SK-N-SH (cell line): ENCODE data around the gene ROMO1. TPM values are rescaled to one million over a fixed set of nuclear protein-coding genes. Genes with fewer than 3 reads are reported as not detected.

Experiments
- CTCF ChIA-PET: fragments of 300-600, 350-600 bp; formaldehyde crosslinking; extraction: SDS; loops from one replicate; lab custom pipeline; 2021; lab: Yijun Ruan, JAX
- POLR2A ChIA-PET: fragments of 350-600 bp; sonication (Branson Sonifier 250); formaldehyde crosslinking; extraction: SDS; loops from one replicate; lab custom pipeline; 2020; ENCODE audit warnings: antibody characterized with exemption, inconsistent platforms; lab: Yijun Ruan, JAX
- DNase-seq: peaks from one replicate; pipeline ENCODE4 v3.0.0; 2012
- H2AFZ ChIP-seq: fragments of 200-600 bp; sonication (generic); 2 replicates; pipeline ENCODE4 v1.8.1; 2016; ENCODE audit warnings: antibody characterized with exemption, mild to moderate bottlenecking, low read depth
- H3F3A ChIP-seq: fragments of 200-600 bp; sonication (generic); replicated peaks from 2 replicates; pipeline ENCODE3; 2016; ENCODE audit warnings: antibody characterized with exemption, mild to moderate bottlenecking; ENCODE audit not compliant: insufficient read depth
- H3K27ac ChIP-seq, 2 experiments: fragments of 200-500 bp in 1 of 2; fragments of 200-600 bp in 1 of 2; sonication (Bioruptor generic) in 1 of 2; sonication (generic), shearing (Covaris generic) in 1 of 2; 2 replicates each; pipeline versions ENCODE4 v1.5.1 to v1.6.1; 2014 to 2016; ENCODE audit warnings: low read depth in 2 of 2, inconsistent platforms in 1 of 2, low read length in 1 of 2, mild to moderate bottlenecking in 1 of 2, mixed read lengths in 1 of 2
- H3K27me3 ChIP-seq: fragments of 200-600 bp; sonication (generic), shearing (Covaris generic); 2 replicates; pipeline ENCODE4 v1.6.1; 2016; ENCODE audit warnings: mixed run types; ENCODE audit not compliant: insufficient read depth
- H3K36me3 ChIP-seq, 2 experiments: fragments of 200-500 bp in 1 of 2; fragments of 200-600 bp in 1 of 2; sonication (Bioruptor generic) in 1 of 2; sonication (generic) in 1 of 2; replicated peaks in 1 of 2; 2 replicates each; pipeline versions ENCODE3 to v1.5.1; 2014 to 2016; ENCODE audit warnings: low read length in 1 of 2, mild to moderate bottlenecking in 1 of 2; ENCODE audit not compliant: insufficient read depth in 2 of 2, control insufficient read depth in 1 of 2
- H3K4me1 ChIP-seq, 2 experiments: fragments of 200-500 bp in 1 of 2; fragments of 200-600 bp in 1 of 2; sonication (Bioruptor generic) in 1 of 2; sonication (generic), shearing (Covaris generic) in 1 of 2; 2 replicates each; pipeline versions ENCODE4 v1.5.1 to v1.6.1; 2014 to 2016; ENCODE audit warnings: low read depth in 1 of 2, low read length in 1 of 2, mixed run types in 1 of 2; ENCODE audit not compliant: insufficient read depth in 2 of 2, control insufficient read depth in 1 of 2
- H3K4me2 ChIP-seq: fragments of 200-600 bp; sonication (generic), shearing (Covaris generic); 2 replicates; pipeline ENCODE4 v1.6.1; 2017; ENCODE audit warnings: mixed run types
- H3K4me3 ChIP-seq, 2 experiments: fragments of 200-500 bp in 1 of 2; fragments of 200-600 bp in 1 of 2; sonication (Bioruptor generic) in 1 of 2; sonication (generic), shearing (Covaris generic) in 1 of 2; 2 replicates each; pipeline versions ENCODE4 v1.5.1 to v1.8.1; 2014 to 2016; ENCODE audit warnings: low read depth in 2 of 2, inconsistent platforms in 1 of 2, low read length in 1 of 2, mild to moderate bottlenecking in 1 of 2, mixed read lengths in 1 of 2, moderate library complexity in 1 of 2
- H3K79me2 ChIP-seq: fragments of 200-600 bp; sonication (generic); 2 replicates; pipeline ENCODE4 v1.8.1; 2017; ENCODE audit warnings: mild to moderate bottlenecking; ENCODE audit not compliant: insufficient read depth
- H3K9ac ChIP-seq: fragments of 200-600 bp; sonication (generic); 2 replicates; pipeline ENCODE4 v1.6.1; 2017; ENCODE audit warnings: mixed run types
- H3K9me2 ChIP-seq: fragments of 200-600 bp; sonication (generic); 2 replicates; pipeline ENCODE4 v1.6.1; 2017; ENCODE audit warnings: mixed run types
- H3K9me3 ChIP-seq: fragments of 200-600 bp; sonication (generic); 2 replicates; pipeline ENCODE4 v1.6.1; 2017; ENCODE audit warnings: mixed run types, mild to moderate bottlenecking, moderate library complexity
- H4K20me1 ChIP-seq: fragments of 200-600 bp; sonication (generic); 2 replicates; pipeline ENCODE4 v1.6.1; 2017; ENCODE audit warnings: mild to moderate bottlenecking, mixed run types; ENCODE audit not compliant: insufficient read depth
- CHD2 ChIP-seq: fragments of 150-350 bp; IDR thresholded peaks from 2 replicates; pipeline ENCODE4 v1.6.1; 2018; ENCODE audit warnings: low read length; ENCODE audit not compliant: partially characterized antibody
- ELF1 ChIP-seq: IDR thresholded peaks from 2 replicates; pipeline ENCODE4 v1.4.0; 2012
- EZH2phosphoT487 ChIP-seq: fragments of 200-600 bp; sonication (generic); IDR thresholded peaks from 2 replicates; pipeline ENCODE4 v1.6.1; 2017; ENCODE audit warnings: low read depth, mixed run types, mild to moderate bottlenecking, antibody characterized with exemption, moderate library complexity, borderline replicate concordance
- GATA2 ChIP-seq: sonication (generic); formaldehyde crosslinking; IDR thresholded peaks from 2 replicates; pipeline ENCODE4 v1.5.0; 2020; ENCODE audit warnings: mild to moderate bottlenecking, missing genetic modification reagents
- JUND ChIP-seq: IDR thresholded peaks from 2 replicates; pipeline ENCODE4 v1.4.0; 2012
- MAX ChIP-seq: IDR thresholded peaks from 2 replicates; pipeline ENCODE4 v1.4.0; 2012; ENCODE audit warnings: low read depth
- MXI1 ChIP-seq: IDR thresholded peaks from 2 replicates; pipeline ENCODE4 v1.6.1; 2012; ENCODE audit warnings: mild to moderate bottlenecking, low read depth, low read length, improper control_type of control experiment
- NFIC ChIP-seq: IDR thresholded peaks from 2 replicates; pipeline ENCODE4 v1.4.0; 2012; ENCODE audit warnings: borderline replicate concordance
- POLR2AphosphoS5 ChIP-seq: IDR thresholded peaks from 2 replicates; pipeline ENCODE4 v1.6.1; 2012; ENCODE audit warnings: low read depth, low read length
- RFX5 ChIP-seq: IDR thresholded peaks from 2 replicates; pipeline ENCODE4 v1.6.1; 2012; ENCODE audit warnings: mild to moderate bottlenecking, improper control_type of control experiment, low read length
- SIN3A ChIP-seq: IDR thresholded peaks from 2 replicates; pipeline ENCODE4 v1.6.1; 2012; ENCODE audit warnings: low read depth, mild to moderate bottlenecking, low read length, moderate library complexity, borderline replicate concordance
- YY1 ChIP-seq: IDR thresholded peaks from 2 replicates; pipeline ENCODE4 v1.4.0; 2012; ENCODE audit warnings: low read depth, mild to moderate bottlenecking
- ZBTB33 ChIP-seq: IDR thresholded peaks from 2 replicates; pipeline ENCODE4 v1.4.0; 2012; ENCODE audit warnings: low read depth, borderline replicate concordance
- WGBS: methylation state at CpG from one replicate; pipeline ENCODE4 v1.1.6; 2017; ENCODE audit warnings: low lambda C conversion rate; 5-methylcytosine and 5-hydroxymethylcytosine counted together
- polyA plus RNA-seq, 3 experiments: library from polyadenylated mRNA; depleted of rRNA; stranded (reverse); fragments of >200 nt; gene quantifications; 2 replicates each; pipeline ENCODE4 v1.2.3, GENCODE V29; 2012

The ROMO1 gene
- polyA plus RNA-seq, 1 of the 3 experiments (the other 2 are of a cell fraction), result 1,273 TPM

- 90% methylated on average over 1 of the region's 1 CpG for WGBS
- DNase-seq, result no peak
- H4K20me1 ChIP-seq, result peaks cover 100% of the 10 kb centered on the region
Measured at GRCh38 chr20:35732644-35732982, 33.4 kb downstream of the ROMO1 start.

DNA sequence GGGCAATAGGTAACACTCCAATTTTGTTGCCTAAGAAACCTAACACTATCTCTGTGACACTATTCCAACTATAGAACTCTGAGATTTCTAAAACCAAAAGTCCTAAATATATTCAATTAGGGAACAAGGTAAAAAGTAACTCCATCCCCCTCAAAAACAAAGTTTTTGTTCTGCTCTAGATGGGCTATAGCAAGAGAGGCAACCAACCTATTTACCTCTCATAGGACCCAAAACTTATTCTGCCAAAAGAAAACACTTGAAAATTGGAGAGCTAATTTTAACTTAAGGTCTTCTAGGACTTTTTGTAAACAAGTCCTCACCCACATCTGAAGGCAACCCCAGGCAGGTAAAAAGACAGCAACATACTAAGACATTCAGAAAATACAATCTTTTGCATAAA lies 35.2 kb downstream of the ROMO1 start:
- peaks cover 100% of the 10 kb centered on the region for H3K79me2 ChIP-seq
- peaks cover 31% of the 10 kb centered on the region for H3F3A ChIP-seq
- H4K20me1 ChIP-seq, result peaks cover 100% of the 10 kb centered on the region
- H3K9me3 ChIP-seq, result no peaks in the 10 kb centered on the region
- no peak overlapping the region for H3K9ac ChIP-seq
- H3K4me1 ChIP-seq, result peaks cover 7 to 24% of the 10 kb centered on the region in 2 experiments; a peak in 3 of 4 replicates
- H2AFZ ChIP-seq, result no peak overlapping the region
- DNase-seq, result no peak
- no peaks in the 10 kb centered on the region for H3K27me3 ChIP-seq
- no peaks in the 10 kb centered on the region for H3K9me2 ChIP-seq
- no peak overlapping the region for H3K4me3 ChIP-seq
- H3K4me2 ChIP-seq, result no peak overlapping the region
- TF ChIP-seq ELF1 (no peak), JUND (no peak)
- H3K36me3 ChIP-seq, result peaks cover 85 to 99% of the 10 kb centered on the region in 2 experiments
- POLR2A ChIA-PET, result no interaction called here
- CTCF ChIA-PET, result interaction anchor here (0.5 to 2.9 kb wide), 2 partner anchors 99 to 151 kb away, joined by 3 to 14 read pairs; no protein-coding TSS in a partner anchor
- no peak overlapping the region; a peak in 1 of 4 replicates for H3K27ac ChIP-seq

More at GRCh38 chr20:35732644-35732982, 33.4 kb downstream of the ROMO1 start:
- CTCF ChIA-PET, result no interaction called here
- no peak overlapping the region for H3K9ac ChIP-seq
- POLR2A ChIA-PET, result interaction anchor here (0.7 kb wide), 1 partner anchor 10 kb away, joined by 3 read pairs; the partner anchor contains the start of gene RBM39
- H3K4me2 ChIP-seq, result no peak overlapping the region
- H3K79me2 ChIP-seq, result peaks cover 100% of the 10 kb centered on the region
- H3K9me2 ChIP-seq, result no peaks in the 10 kb centered on the region
- peaks cover 39% of the 10 kb centered on the region for H3F3A ChIP-seq
- H3K9me3 ChIP-seq, result no peaks in the 10 kb centered on the region
- H3K27ac ChIP-seq, result no peak overlapping the region
- peaks cover 82 to 99% of the 10 kb centered on the region in 2 experiments for H3K36me3 ChIP-seq
- no peak overlapping the region for H2AFZ ChIP-seq
- H3K27me3 ChIP-seq, result no peaks in the 10 kb centered on the region
- peaks cover 2 to 22% of the 10 kb centered on the region in 2 experiments; a peak in 2 of 4 replicates for H3K4me1 ChIP-seq
- no peak for TF ChIP-seq POLR2AphosphoS5
- no peak for TF ChIP-seq GATA2 (CRISPR knock-in tag)
- TF ChIP-seq ZBTB33, result no peak
- TF ChIP-seq RFX5, result no peak
- no peak for TF ChIP-seq SIN3A
- no peak for TF ChIP-seq CHD2
- TF ChIP-seq MXI1, result no peak
- TF ChIP-seq YY1, result no peak
- TF ChIP-seq NFIC, result no peak
- TF ChIP-seq MAX, result no peak
- no peak for TF ChIP-seq EZH2phosphoT487
- no peak overlapping the region for H3K4me3 ChIP-seq
